ENCODE results near the gene NKD2.

Gene NKD2

GRCh38 chr5:979100-979817, 29.3 kb upstream of the NKD2 start:
- DNase-seq (ENCODE audit: low read depth in 2 of 2), result no peak

GRCh38 chr5:980001-980588, 28.5 kb upstream of the NKD2 start:
- no peak for DNase-seq (ENCODE audit: low read depth in 2 of 2)

GRCh38 chr5:980966-981365, 27.6 kb upstream of the NKD2 start:
- DNase-seq (ENCODE audit: low read depth in 2 of 2), result no peak

- no peak for DNase-seq (ENCODE audit: low read depth in 2 of 2)
Measured at GRCh38 chr5:981456-981855, 27.1 kb upstream of the NKD2 start.

- DNase-seq (ENCODE audit: low read depth in 2 of 2), result no peak
Measured at GRCh38 chr5:982377-983237, 26.0 kb upstream of the NKD2 start.

GRCh38 chr5:983238-983524, 25.4 kb upstream of the NKD2 start:
- DNase-seq (ENCODE audit: low read depth in 2 of 2), result no peak

GRCh38 chr5:983568-983967, 25.0 kb upstream of the NKD2 start:
- DNase-seq (ENCODE audit: low read depth in 2 of 2), result no peak

- DNase-seq (ENCODE audit: low read depth in 2 of 2), result no peak
Measured at GRCh38 chr5:984774-985173, 23.8 kb upstream of the NKD2 start.

GRCh38 chr5:987761-988160, 20.8 kb upstream of the NKD2 start:
- no peak for DNase-seq (ENCODE audit: low read depth in 2 of 2)

GRCh38 chr5:988322-988721, 20.3 kb upstream of the NKD2 start:
- no peak for DNase-seq (ENCODE audit: low read depth in 2 of 2)

- DNase-seq (ENCODE audit: low read depth in 2 of 2), result no peak
Measured at GRCh38 chr5:989961-990530, 18.6 kb upstream of the NKD2 start.

GRCh38 chr5:991472-992267, 16.9 kb upstream of the NKD2 start:
- DNase-seq (ENCODE audit: low read depth in 2 of 2), result no peak

GRCh38 chr5:994272-994607, 14.4 kb upstream of the NKD2 start:
- no peak for DNase-seq (ENCODE audit: low read depth in 2 of 2)

GRCh38 chr5:994821-995220, 13.8 kb upstream of the NKD2 start:
- DNase-seq (ENCODE audit: low read depth in 2 of 2), result no peak

GRCh38 chr5:995318-995717, 13.3 kb upstream of the NKD2 start:
- no peak for DNase-seq (ENCODE audit: low read depth in 2 of 2)

GRCh38 chr5:997001-997474, 11.6 kb upstream of the NKD2 start:
- DNase-seq (ENCODE audit: low read depth in 2 of 2), result no peak

GRCh38 chr5:997711-998110, 10.9 kb upstream of the NKD2 start:
- DNase-seq (ENCODE audit: low read depth in 2 of 2), result no peak

- DNase-seq (ENCODE audit: low read depth in 2 of 2), result no peak
Measured at GRCh38 chr5:998246-999031, 10.2 kb upstream of the NKD2 start.

GRCh38 chr5:999032-999501, 9.5 kb upstream of the NKD2 start:
- DNase-seq (ENCODE audit: low read depth in 2 of 2), result no peak

- no peak for DNase-seq (ENCODE audit: low read depth in 2 of 2)
Measured at GRCh38 chr5:999724-1000123, 8.9 kb upstream of the NKD2 start.

GRCh38 chr5:1000329-1000728, 8.3 kb upstream of the NKD2 start:
- DNase-seq (ENCODE audit: low read depth in 2 of 2), result no peak
